GM13976 (cell line): Measurements from ENCODE around the gene KRT6A.

Source experiments
- DNase-seq: peaks from one replicate; pipeline ENCODE4 v3.0.0; 2012; ENCODE audit warnings: low spot score
- CTCF ChIP-seq: IDR thresholded peaks from 2 replicates; pipeline ENCODE4 v1.5.1; 2012; ENCODE audit warnings: borderline replicate concordance, mild to moderate bottlenecking; ENCODE audit not compliant: insufficient read depth; ENCODE audit errors: extremely low read depth, missing control alignments, control extremely low read depth
- in situ Hi-C: fragments of 300-500 bp; cut with MboI; formaldehyde crosslinking; loops from one replicate; pipeline ENCODE4 v1.12.0; 2022; ENCODE audit warnings: low sequenced_read_pairs, mixed read lengths, inconsistent platforms; ENCODE audit not compliant: unreplicated experiment

The KRT6A gene

DNA sequence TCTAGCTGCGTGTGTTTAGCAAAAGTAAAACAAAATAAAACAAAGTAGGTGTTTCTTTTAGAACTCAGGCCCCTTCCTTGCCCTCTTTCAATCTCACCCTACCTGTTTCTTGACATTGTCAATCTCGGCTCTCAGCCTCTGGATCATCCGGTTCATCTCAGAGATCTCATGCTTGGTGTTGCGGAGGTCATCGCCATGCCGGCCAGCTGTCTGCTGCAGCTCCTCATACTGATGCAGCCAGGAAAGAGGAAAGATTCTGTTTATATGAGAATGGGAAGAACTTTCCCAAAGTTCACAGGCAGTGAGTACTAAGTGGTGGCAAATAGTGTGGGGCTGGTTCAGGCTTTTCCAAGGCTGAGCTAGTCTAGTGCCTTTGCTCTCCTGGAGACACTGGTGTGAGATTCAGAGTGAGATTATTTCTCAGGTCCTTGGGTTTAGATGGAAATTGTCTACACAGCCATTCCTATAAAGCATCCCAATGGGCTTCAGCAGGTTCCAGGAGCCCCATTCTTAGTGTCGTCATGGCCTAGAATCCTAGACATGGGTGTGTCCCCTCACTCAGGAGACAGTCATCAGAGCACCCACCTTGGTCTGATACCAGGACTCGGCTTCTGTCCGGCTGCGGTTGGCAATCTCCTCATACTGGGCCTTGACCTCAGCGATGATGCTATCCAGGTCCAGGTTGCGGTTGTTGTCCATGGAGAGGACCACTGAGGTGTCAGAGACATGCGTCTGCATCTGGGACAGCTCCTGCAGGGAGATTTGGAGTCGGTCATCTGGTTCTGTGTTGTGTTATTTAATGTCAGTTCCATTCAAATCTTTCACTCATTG, 24.2 kb upstream of the KRT6A start:
- DNase-seq: no peak
- no peak for TF ChIP-seq CTCF
- in situ Hi-C loops: no loop called here

DNA sequence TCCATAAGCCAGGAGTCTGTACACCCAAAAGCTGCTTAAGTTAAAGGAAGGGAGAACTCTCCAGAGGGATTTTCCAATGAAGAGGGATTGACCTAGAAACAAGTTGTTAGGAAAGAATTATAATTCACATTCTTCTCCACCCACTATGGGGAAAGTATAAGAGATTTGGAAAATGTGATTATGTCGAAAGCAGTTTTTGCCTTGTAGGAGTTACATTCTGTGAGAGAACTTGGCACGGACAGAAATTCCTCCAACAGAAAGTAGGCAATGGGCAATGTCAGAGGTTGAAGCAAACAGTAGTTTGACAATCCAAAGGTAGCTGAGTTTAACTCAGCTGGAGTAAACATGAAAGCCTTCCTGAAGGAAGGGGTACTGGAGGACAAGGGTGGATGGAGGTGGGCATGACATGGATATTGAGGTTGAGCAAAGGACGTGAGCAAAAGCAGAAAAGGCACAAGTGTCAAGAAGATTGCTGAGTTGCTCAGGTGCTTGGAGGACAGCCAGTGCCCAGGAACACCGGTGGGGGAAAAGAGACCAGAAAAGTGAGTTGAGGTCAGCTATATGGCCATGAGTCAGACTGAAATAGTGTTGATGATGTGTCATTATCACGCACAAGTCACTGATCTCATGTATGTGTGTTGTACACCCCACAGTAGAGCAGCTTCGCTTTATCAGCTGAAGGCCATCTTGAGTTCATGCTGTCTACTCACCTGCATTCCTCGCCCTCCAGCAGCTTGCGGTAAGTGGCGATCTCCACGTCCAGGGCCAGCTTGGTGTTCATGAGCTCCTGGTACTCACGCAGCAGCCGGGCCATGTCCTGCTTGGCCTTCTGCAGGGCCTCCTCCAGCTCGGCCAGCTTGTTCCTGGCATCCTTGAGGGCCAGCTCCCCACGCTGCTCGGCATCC, 23.1 kb upstream of the KRT6A start:
- TF ChIP-seq CTCF: no peak
- DNase-seq: no peak
- in situ Hi-C loops: no loop called here

GRCh38 chr12:52515319-52515646, 22.2 kb upstream of the KRT6A start:
- TF ChIP-seq CTCF: no peak
- DNase-seq: no peak

DNA sequence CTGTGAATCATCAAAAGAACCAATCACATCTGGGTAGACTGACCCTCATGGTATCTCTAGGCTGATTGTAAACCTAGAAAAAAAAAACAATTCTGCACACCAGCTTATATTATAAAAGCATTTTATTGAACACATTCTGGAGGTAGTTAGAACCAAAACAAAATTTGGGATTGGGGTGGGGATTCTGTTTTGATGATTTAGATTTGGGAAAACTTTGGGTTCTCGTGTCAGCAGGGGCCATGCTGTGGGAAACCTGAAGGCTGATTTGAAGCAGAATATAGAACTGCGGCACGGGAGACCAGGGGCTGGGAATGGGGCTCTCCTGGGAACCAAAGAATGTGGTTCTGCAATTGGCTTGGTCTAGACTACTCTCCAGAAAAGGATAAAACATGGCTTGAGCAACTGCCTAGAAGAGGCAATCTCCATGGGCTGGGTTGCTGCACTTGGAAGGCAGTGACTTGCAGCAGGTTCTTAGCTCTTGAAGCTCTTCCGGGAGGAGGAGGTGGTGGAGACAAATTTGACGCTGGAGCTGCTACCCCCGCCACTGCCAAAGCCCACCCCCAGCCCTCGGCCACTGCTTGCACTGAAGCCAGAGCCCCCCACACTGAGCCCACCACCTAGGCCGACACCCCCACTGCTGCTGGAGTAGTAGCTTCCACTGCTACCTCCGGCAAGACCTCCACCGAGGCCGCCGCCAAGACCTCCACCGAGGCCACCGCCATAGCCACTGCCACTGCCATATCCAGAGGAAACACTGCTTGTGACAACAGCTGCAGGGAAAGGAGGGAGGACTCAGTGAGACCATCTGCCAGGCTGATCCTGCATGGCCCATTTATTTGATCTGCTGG, 21.6 kb upstream of the KRT6A start:
- DNase-seq: no peak
- in situ Hi-C loops: no loop called here
- no peak for TF ChIP-seq CTCF

More at GRCh38 chr12:52515319-52515646, 22.2 kb upstream of the KRT6A start:
- in situ Hi-C loops: no loop called here

DNA sequence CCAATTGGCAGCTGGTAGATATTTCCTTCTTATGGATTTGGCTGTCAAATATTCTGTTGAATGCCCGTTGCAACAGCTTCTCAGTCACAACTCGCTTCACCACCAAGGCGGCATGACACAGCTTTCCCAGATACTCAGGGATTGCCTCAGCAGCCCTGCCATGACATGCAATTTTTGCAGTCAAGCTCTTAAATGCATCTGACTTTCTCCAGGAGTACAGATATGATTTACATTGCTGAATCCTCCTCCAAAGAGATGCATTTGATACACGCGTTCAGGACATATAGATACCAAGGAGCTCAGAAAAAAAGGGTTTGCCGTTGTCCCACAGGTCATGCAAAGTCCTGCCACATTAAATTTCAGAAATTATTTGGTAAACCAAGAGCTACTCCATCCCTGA, 20.7 kb upstream of the KRT6A start:
- no peak for TF ChIP-seq CTCF
- in situ Hi-C loops: no loop called here
- no peak for DNase-seq

DNA sequence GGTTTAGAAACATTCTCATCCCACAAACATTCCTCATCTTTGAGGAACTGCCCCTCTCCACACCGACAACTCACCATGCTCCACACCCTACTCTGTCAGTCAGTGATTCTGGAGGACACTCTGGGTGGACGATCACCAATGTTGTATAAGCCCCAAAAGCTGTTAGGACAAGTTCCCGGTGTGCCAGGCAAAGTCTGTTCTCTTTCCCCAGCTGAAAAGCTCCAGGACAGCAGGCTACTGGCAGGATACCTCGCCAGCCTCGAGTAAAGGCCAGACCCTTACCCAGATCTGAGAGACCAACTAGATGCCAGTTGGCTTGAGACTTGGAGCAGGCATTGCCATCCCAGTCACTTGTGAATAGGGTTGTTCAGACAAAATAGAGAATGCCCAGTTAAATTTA, 15.2 kb upstream of the KRT6A start:
- DNase-seq: no peak
- in situ Hi-C loops: no loop called here
- no peak for TF ChIP-seq CTCF
